ENCODE results near the gene AMD1.
A peak's percentile ranks its signal among the peaks of the same experiment; 100 is the strongest.

Gene AMD1

GRCh38 chr6:110944681-110945151 lies 70.1 kb downstream of the AMD1 start:
- peak in 1 of 4 experiments; percentile 2 for DNase-seq

All from activated CD4-positive, CD25-positive, alpha-beta regulatory T cell (primary cell).